IMR-90 (cell line): ENCODE results near the gene NDUFA13. TPM values are rescaled to one million over a fixed set of nuclear protein-coding genes. Genes with fewer than 3 reads are reported as not detected.

Experiments used
- ATAC-seq: fragments of 200-7000 bp; cut with Tn5 transposase; 2 replicates; pipeline ENCODE4 v1.9.1; 2020; ENCODE audit warnings: low read depth, mild to moderate bottlenecking, moderate library complexity
- BruUV-seq: library from RNA; stranded (reverse); fragments of 400-500 nt; replicated peaks from 2 replicates; lab custom pipeline; 2021; lab: Mats Ljungman, UMichigan
- CTCF ChIA-PET: fragments of 300-600 bp; formaldehyde crosslinking; extraction: SDS; loops from one replicate; lab custom pipeline; 2021; ENCODE audit warnings: antibody characterized with exemption; lab: Yijun Ruan, JAX
- POLR2A ChIA-PET: fragments of 300-600 bp; sonication (Branson Sonifier 250); formaldehyde crosslinking; loops from one replicate; lab custom pipeline; 2022; ENCODE audit warnings: antibody characterized with exemption; ENCODE audit not compliant: unreplicated experiment; lab: Charles Lee
- DNase-seq: peaks from one replicate; pipeline ENCODE4 v3.0.0; 2013
- H2AFZ ChIP-seq: replicated peaks from 2 replicates; pipeline ENCODE3; 2013; ENCODE audit warnings: low read length, mild to moderate bottlenecking; ENCODE audit not compliant: poor library complexity
- H2AK5ac ChIP-seq: 2 replicates; pipeline ENCODE4 v1.6.1; 2013; ENCODE audit warnings: low read depth, low read length, inconsistent platforms
- H2AK9ac ChIP-seq: replicated peaks from 2 replicates; pipeline ENCODE3; 2013; ENCODE audit warnings: mild to moderate bottlenecking, low read depth, low read length, moderate library complexity; ENCODE audit not compliant: poor library complexity
- H2BK120ac ChIP-seq: 2 replicates; pipeline ENCODE4 v1.6.1; 2013; ENCODE audit warnings: low read depth, low read length, inconsistent platforms
- H2BK15ac ChIP-seq: 3 replicates; pipeline ENCODE4 v1.6.1; 2013; ENCODE audit warnings: low read depth, low read length, inconsistent platforms
- H2BK20ac ChIP-seq: 2 replicates; pipeline ENCODE4 v1.6.1; 2013; ENCODE audit warnings: low read depth, mild to moderate bottlenecking, inconsistent platforms, low read length, moderate library complexity
- H2BK5ac ChIP-seq: 2 replicates; pipeline ENCODE4 v1.6.1; 2013; ENCODE audit warnings: mild to moderate bottlenecking, low read depth, low read length, inconsistent platforms; ENCODE audit not compliant: poor library complexity, severe bottlenecking
- H3K14ac ChIP-seq: replicated peaks from 2 replicates; pipeline ENCODE4 v1.6.1; 2013; ENCODE audit warnings: low read depth, low read length, inconsistent platforms
- H3K18ac ChIP-seq: 2 replicates; pipeline ENCODE4 v1.6.1; 2013; ENCODE audit warnings: low read depth, low read length, control low read depth
- H3K23ac ChIP-seq: 2 replicates; pipeline ENCODE4 v1.6.1; 2013; ENCODE audit warnings: low read depth, low read length, inconsistent platforms
- H3K27ac ChIP-seq: 2 replicates; pipeline ENCODE4 v1.5.1; 2013; ENCODE audit warnings: mild to moderate bottlenecking, control low read depth, low read length; ENCODE audit not compliant: insufficient read depth
- H3K27me3 ChIP-seq: 2 replicates; pipeline ENCODE4 v1.6.1; 2013; ENCODE audit warnings: low read length; ENCODE audit not compliant: control insufficient read depth, insufficient read depth
- H3K36me3 ChIP-seq: 2 replicates; pipeline ENCODE4 v1.6.1; 2013; ENCODE audit warnings: low read length, mixed read lengths; ENCODE audit not compliant: control insufficient read depth, insufficient read depth
- H3K4ac ChIP-seq: 2 replicates; pipeline ENCODE4 v1.6.1; 2013; ENCODE audit warnings: low read depth, low read length, inconsistent platforms
- H3K4me1 ChIP-seq: 2 replicates; pipeline ENCODE4 v1.6.1; 2013; ENCODE audit warnings: low read length, mixed read lengths; ENCODE audit not compliant: control insufficient read depth, insufficient read depth
- H3K4me2 ChIP-seq: 2 replicates; pipeline ENCODE4 v1.6.1; 2013; ENCODE audit warnings: low read depth, mild to moderate bottlenecking, control low read depth, low read length, moderate library complexity
- H3K4me3 ChIP-seq: 2 replicates; pipeline ENCODE4 v1.5.1; 2013; ENCODE audit warnings: low read depth, mild to moderate bottlenecking, control low read depth, low read length, moderate library complexity; ENCODE audit not compliant: insufficient read depth
- H3K56ac ChIP-seq: 2 replicates; pipeline ENCODE4 v1.6.1; 2013; ENCODE audit warnings: low read length, inconsistent platforms; ENCODE audit not compliant: insufficient read depth; ENCODE audit errors: extremely low read depth
- H3K79me1 ChIP-seq, 2 experiments: 2 replicates each; pipeline ENCODE4 v1.6.1; 2013; ENCODE audit warnings: low read length in 2 of 2, inconsistent platforms in 1 of 2, low read depth in 1 of 2
- H3K9ac ChIP-seq: 2 replicates; pipeline ENCODE4 v1.6.1; 2013; ENCODE audit warnings: low read depth, low read length, control low read depth
- H3K9me1 ChIP-seq: 2 replicates; pipeline ENCODE4 v1.6.1; 2013; ENCODE audit warnings: low read length, inconsistent platforms; ENCODE audit not compliant: insufficient read depth
- H3K9me3 ChIP-seq: 2 replicates; pipeline ENCODE4 v1.6.1; 2013; ENCODE audit warnings: low read length; ENCODE audit not compliant: control insufficient read depth, insufficient read depth
- H4K20me1 ChIP-seq: 2 replicates; pipeline ENCODE4 v1.6.1; 2013; ENCODE audit warnings: low read length, inconsistent platforms; ENCODE audit not compliant: insufficient read depth
- H4K5ac ChIP-seq: 2 replicates; pipeline ENCODE4 v1.6.1; 2013; ENCODE audit warnings: mild to moderate bottlenecking, low read depth, low read length, control low read depth
- H4K8ac ChIP-seq, 2 experiments: 2 replicates each; pipeline ENCODE4 v1.6.1; 2013; ENCODE audit warnings: low read depth in 2 of 2, low read length in 2 of 2, control low read depth in 1 of 2, inconsistent platforms in 1 of 2
- H4K91ac ChIP-seq: 2 replicates; pipeline ENCODE4 v1.6.1; 2013; ENCODE audit warnings: low read depth, low read length, inconsistent platforms; ENCODE audit not compliant: insufficient read depth
- CEBPB ChIP-seq: IDR thresholded peaks from 2 replicates; pipeline ENCODE4 v1.6.1; 2012; ENCODE audit warnings: low read depth, low read length, improper control_type of control experiment
- CHD1 ChIP-seq: IDR thresholded peaks from 2 replicates; pipeline ENCODE4 v1.6.1; 2012; ENCODE audit warnings: low read depth, low read length, improper control_type of control experiment
- FOS ChIP-seq: fragments of 150-350 bp; IDR thresholded peaks from 2 replicates; pipeline ENCODE4 v1.6.1; 2016; ENCODE audit warnings: low read depth, low read length
- MAFK ChIP-seq: IDR thresholded peaks from 2 replicates; pipeline ENCODE4 v1.6.1; 2012; ENCODE audit warnings: low read depth, low read length, improper control_type of control experiment
- MAZ ChIP-seq: IDR thresholded peaks from 2 replicates; pipeline ENCODE4 v1.6.1; 2012; ENCODE audit warnings: low read depth, mild to moderate bottlenecking, low read length, improper control_type of control experiment, moderate library complexity, borderline replicate concordance
- NFE2L2 ChIP-seq: fragments of 150-350 bp; IDR thresholded peaks from 2 replicates; pipeline ENCODE4 v1.6.1; 2016; ENCODE audit warnings: low read depth, mild to moderate bottlenecking, low read length
- POLR2A ChIP-seq: IDR thresholded peaks from 2 replicates; pipeline ENCODE4 v1.6.1; 2012; ENCODE audit warnings: mild to moderate bottlenecking, low read depth, low read length
- RAD21 ChIP-seq: IDR thresholded peaks from 2 replicates; pipeline ENCODE4 v1.6.1; 2012; ENCODE audit warnings: low read length, improper control_type of control experiment
- RCOR1 ChIP-seq: IDR thresholded peaks from 2 replicates; pipeline ENCODE4 v1.6.1; 2012; ENCODE audit warnings: mild to moderate bottlenecking, low read length, improper control_type of control experiment; ENCODE audit not compliant: insufficient replicate concordance
- SMC3 ChIP-seq: fragments of 150-350 bp; IDR thresholded peaks from 2 replicates; pipeline ENCODE4 v1.6.1; 2016; ENCODE audit warnings: low read depth, mild to moderate bottlenecking, antibody characterized with exemption, low read length, moderate library complexity
- WGBS, 2 experiments: methylation state at CpG; one replicate each; pipeline versions ENCODE4 v1.1.5 to v1.1.7; 2013; ENCODE audit warnings: missing lambda C conversion rate in 2 of 2; ENCODE audit not compliant: insufficient read length in 1 of 2; ENCODE audit errors: extremely low coverage in 2 of 2; 5-methylcytosine and 5-hydroxymethylcytosine counted together
- dilution Hi-C: fragments of 300-500 bp; cut with HindIII; formaldehyde crosslinking; loops from one replicate; pipeline ENCODE4 v1.14.3; 2018; ENCODE audit warnings: low sequenced_read_pairs; ENCODE audit not compliant: unreplicated experiment
- in situ Hi-C: fragments of 300-500 bp; cut with MboI; formaldehyde crosslinking; loops from 3 replicates; pipeline ENCODE4 v1.14.3; 2019; ENCODE audit warnings: low sequenced_read_pairs, inconsistent platforms, mixed read lengths
- intact Hi-C: fragments of 100-400 bp; cut with micrococcal nuclease; formaldehyde crosslinking; loops from 2 replicates; pipeline ENCODE4 v1.10.0; 2022
- polyA plus RNA-seq, 3 experiments: library from polyadenylated mRNA; depleted of rRNA; stranded (reverse); fragments of >200 nt; gene quantifications; 2 replicates each; pipeline ENCODE4 v1.2.3, GENCODE V29; 2012; ENCODE audit warnings: low replicate concordance in 1 of 3
- total RNA-seq: library from RNA; depleted of rRNA; stranded (reverse); fragments of >200 nt; gene quantifications from 2 replicates; pipeline ENCODE4 v1.2.3, GENCODE V29; 2012
- TF ChIP-seq, protein P1 (sequence below): fragments of 150-350 bp; IDR thresholded peaks from 2 replicates; pipeline ENCODE4 v1.6.1; 2016; ENCODE audit warnings: low read depth, mild to moderate bottlenecking, low read length, moderate library complexity, borderline replicate concordance
- TF ChIP-seq, protein P2 (sequence below): conservative IDR thresholded peaks from 2 replicates; pipeline ENCODE4 v1.5.1; 2012; ENCODE audit warnings: mild to moderate bottlenecking, low read depth, low read length, improper control_type of control experiment
- TF ChIP-seq, protein P3 (sequence below): fragments of 150-350 bp; IDR thresholded peaks from 2 replicates; pipeline ENCODE4 v1.6.1; 2017; ENCODE audit warnings: mild to moderate bottlenecking, antibody characterized with exemption, low read length, low read depth

Gene NDUFA13
- total and polyA plus RNA-seq, 2 of the 4 experiments (the other 2 are of a cell fraction) = 30.6 to 667 TPM

- Histone ChIP-seq H2AK5ac (no peak overlapping the region), H3K18ac (no peak overlapping the region), H3K36me3 (peaks cover 9% of the 10 kb centered on the region), H3K9me3 (0 out of 2 replicates have a peak, but pooled peaks cover 3% of the 10 kb centered on the region), H2BK120ac (no peak overlapping the region), H3K4me1 (peaks cover 5% of the 10 kb centered on the region; the same call in 1 of the 2 replicates), H2BK20ac (no peak overlapping the region), H2AK9ac (no peak overlapping the region), H2BK5ac (no peak overlapping the region), H3K14ac (no peak overlapping the region), H3K79me1 (peaks cover 24 to 62% of the 10 kb centered on the region in 2 experiments), H3K27ac (no peak overlapping the region), H3K56ac (no peak overlapping the region), H3K9me1 (no peaks in the 10 kb centered on the region), H4K20me1 (peaks cover 4% of the 10 kb centered on the region; the same call in 1 of the 2 replicates), H4K5ac (no peak overlapping the region), H3K4ac (no peak overlapping the region), H4K8ac (no peak overlapping the region; a peak in 1 of 4 replicates), H3K9ac (no peak overlapping the region), H3K23ac (no peak overlapping the region), H3K27me3 (no peaks in the 10 kb centered on the region), H2BK15ac (no peak overlapping the region), H3K4me2 (no peak overlapping the region; the same call in 1 of the 2 replicates), H3K4me3 (no peak overlapping the region), H4K91ac (no peak overlapping the region), H2AFZ (no peak overlapping the region)
- WGBS, 2 experiments = 100% methylated on average over 1 of the region's 10 CpGs; no CpG with 5 or more reads in 1 of the 2 experiments
- ChIA-PET POLR2A (no interaction called here), CTCF (no interaction called here)
- intact Hi-C loops (no loop called here), dilution Hi-C loops (no loop called here), in situ Hi-C loops (no loop called here)
- TF ChIP-seq RAD21 (no peak), CEBPB (no peak), MAFK (no peak), FOS (no peak), MAZ (no peak), RCOR1 (no peak), SMC3 (no peak), NFE2L2 (no peak), CHD1 (no peak), POLR2A (no peak)
- TF ChIP-seq, protein P1, sequence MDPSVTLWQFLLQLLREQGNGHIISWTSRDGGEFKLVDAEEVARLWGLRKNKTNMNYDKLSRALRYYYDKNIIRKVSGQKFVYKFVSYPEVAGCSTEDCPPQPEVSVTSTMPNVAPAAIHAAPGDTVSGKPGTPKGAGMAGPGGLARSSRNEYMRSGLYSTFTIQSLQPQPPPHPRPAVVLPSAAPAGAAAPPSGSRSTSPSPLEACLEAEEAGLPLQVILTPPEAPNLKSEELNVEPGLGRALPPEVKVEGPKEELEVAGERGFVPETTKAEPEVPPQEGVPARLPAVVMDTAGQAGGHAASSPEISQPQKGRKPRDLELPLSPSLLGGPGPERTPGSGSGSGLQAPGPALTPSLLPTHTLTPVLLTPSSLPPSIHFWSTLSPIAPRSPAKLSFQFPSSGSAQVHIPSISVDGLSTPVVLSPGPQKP = no peak
- TF ChIP-seq, protein P2, sequence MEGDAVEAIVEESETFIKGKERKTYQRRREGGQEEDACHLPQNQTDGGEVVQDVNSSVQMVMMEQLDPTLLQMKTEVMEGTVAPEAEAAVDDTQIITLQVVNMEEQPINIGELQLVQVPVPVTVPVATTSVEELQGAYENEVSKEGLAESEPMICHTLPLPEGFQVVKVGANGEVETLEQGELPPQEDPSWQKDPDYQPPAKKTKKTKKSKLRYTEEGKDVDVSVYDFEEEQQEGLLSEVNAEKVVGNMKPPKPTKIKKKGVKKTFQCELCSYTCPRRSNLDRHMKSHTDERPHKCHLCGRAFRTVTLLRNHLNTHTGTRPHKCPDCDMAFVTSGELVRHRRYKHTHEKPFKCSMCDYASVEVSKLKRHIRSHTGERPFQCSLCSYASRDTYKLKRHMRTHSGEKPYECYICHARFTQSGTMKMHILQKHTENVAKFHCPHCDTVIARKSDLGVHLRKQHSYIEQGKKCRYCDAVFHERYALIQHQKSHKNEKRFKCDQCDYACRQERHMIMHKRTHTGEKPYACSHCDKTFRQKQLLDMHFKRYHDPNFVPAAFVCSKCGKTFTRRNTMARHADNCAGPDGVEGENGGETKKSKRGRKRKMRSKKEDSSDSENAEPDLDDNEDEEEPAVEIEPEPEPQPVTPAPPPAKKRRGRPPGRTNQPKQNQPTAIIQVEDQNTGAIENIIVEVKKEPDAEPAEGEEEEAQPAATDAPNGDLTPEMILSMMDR = no peak
- TF ChIP-seq, protein P3, sequence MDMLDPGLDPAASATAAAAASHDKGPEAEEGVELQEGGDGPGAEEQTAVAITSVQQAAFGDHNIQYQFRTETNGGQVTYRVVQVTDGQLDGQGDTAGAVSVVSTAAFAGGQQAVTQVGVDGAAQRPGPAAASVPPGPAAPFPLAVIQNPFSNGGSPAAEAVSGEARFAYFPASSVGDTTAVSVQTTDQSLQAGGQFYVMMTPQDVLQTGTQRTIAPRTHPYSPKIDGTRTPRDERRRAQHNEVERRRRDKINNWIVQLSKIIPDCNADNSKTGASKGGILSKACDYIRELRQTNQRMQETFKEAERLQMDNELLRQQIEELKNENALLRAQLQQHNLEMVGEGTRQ = no peak
- no TSS peak for BruUV-seq
- DNase-seq = no peak
- no peak for ATAC-seq
Observed at GRCh38 chr19:19517235-19517619, 1.2 kb downstream of the NDUFA13 start.
